Measurements from ENCODE around the gene FUS. TPM values are rescaled to one million over a fixed set of nuclear protein-coding genes. Genes with fewer than 3 reads are reported as not detected.

The FUS gene
- total RNA-seq, 1 donor from 2014 or later, result 874 TPM

- intact Hi-C loops (cut with micrococcal nuclease), result loop anchor here (10.0 kb wide), 2 partner anchors 229 to 271 kb away; partner anchors contain the start of genes ARMC5 and SETD1A
- Mint-ChIP-seq H3K27me3 (ENCODE audit: low read depth) (no peaks in the 10 kb centered on the region), H3K27ac (peak overlapping the region; percentile 31), H3K9me3 (no peaks in the 10 kb centered on the region), H3K4me1 (ENCODE audit: low read depth) (peaks cover 59% of the 10 kb centered on the region), H3K4me3 (ENCODE audit: low read depth) (peak overlapping the region; percentile 98), H3K36me3 (ENCODE audit: low read depth) (peaks cover 81% of the 10 kb centered on the region)
- no peak for DNase-seq (ENCODE audit: low spot score)
These were observed 3.8 kb downstream of the FUS start for GRCh38 chr16:31183432-31184428.

- no peaks in the 10 kb centered on the region for H3K9me3 Mint-ChIP-seq
- intact Hi-C loops (cut with micrococcal nuclease), result loop anchor here (10.0 kb wide), 2 partner anchors 230 to 270 kb away; partner anchors contain the start of genes ARMC5 and SETD1A
- no peak for DNase-seq (ENCODE audit: low spot score)
- peaks cover 64% of the 10 kb centered on the region for H3K4me1 Mint-ChIP-seq (ENCODE audit: low read depth)
- H3K4me3 Mint-ChIP-seq (ENCODE audit: low read depth), result peak overlapping the region; percentile 23
- no peaks in the 10 kb centered on the region for H3K27me3 Mint-ChIP-seq (ENCODE audit: low read depth)
- peaks cover 92% of the 10 kb centered on the region for H3K36me3 Mint-ChIP-seq (ENCODE audit: low read depth)
- H3K27ac Mint-ChIP-seq, result no peak overlapping the region
These were observed 4.9 kb downstream of the FUS start for GRCh38 chr16:31184888-31185287.

- H3K9me3 Mint-ChIP-seq, result no peaks in the 10 kb centered on the region
- peak overlapping the region; percentile 54 for H3K27ac Mint-ChIP-seq
- H3K4me3 Mint-ChIP-seq (ENCODE audit: low read depth), result peak overlapping the region; percentile 23
- H3K4me1 Mint-ChIP-seq (ENCODE audit: low read depth), result peaks cover 68% of the 10 kb centered on the region
- intact Hi-C loops (cut with micrococcal nuclease), result loop anchor here (10.0 kb wide), 2 partner anchors 231 to 269 kb away; partner anchors contain the start of genes ARMC5 and SETD1A
- H3K36me3 Mint-ChIP-seq (ENCODE audit: low read depth), result peaks cover 97% of the 10 kb centered on the region
- no peaks in the 10 kb centered on the region for H3K27me3 Mint-ChIP-seq (ENCODE audit: low read depth)
- DNase-seq (ENCODE audit: low spot score), result no peak
These were observed 5.4 kb downstream of the FUS start for GRCh38 chr16:31185339-31185738.

GRCh38 chr16:31186176-31186575, 6.2 kb downstream of the FUS start:
- peaks cover 73% of the 10 kb centered on the region for H3K4me1 Mint-ChIP-seq (ENCODE audit: low read depth)
- no peak for DNase-seq (ENCODE audit: low spot score)
- peaks cover 99% of the 10 kb centered on the region for H3K36me3 Mint-ChIP-seq (ENCODE audit: low read depth)
- H3K27ac Mint-ChIP-seq, result peak overlapping the region; percentile 54
- peak overlapping the region; percentile 49 for H3K4me3 Mint-ChIP-seq (ENCODE audit: low read depth)
- intact Hi-C loops (cut with micrococcal nuclease), result loop anchor here (10.0 kb wide), 2 partner anchors 231 to 269 kb away; partner anchors contain the start of genes ARMC5 and SETD1A
- H3K27me3 Mint-ChIP-seq (ENCODE audit: low read depth), result no peaks in the 10 kb centered on the region
- H3K9me3 Mint-ChIP-seq, result no peaks in the 10 kb centered on the region

- Mint-ChIP-seq H3K9me3 (no peaks in the 10 kb centered on the region), H3K36me3 (ENCODE audit: low read depth) (peaks cover 99% of the 10 kb centered on the region), H3K4me3 (ENCODE audit: low read depth) (no peak overlapping the region), H3K27ac (peak overlapping the region; percentile 20), H3K27me3 (ENCODE audit: low read depth) (no peaks in the 10 kb centered on the region), H3K4me1 (ENCODE audit: low read depth) (peaks cover 74% of the 10 kb centered on the region)
- intact Hi-C loops (cut with micrococcal nuclease), result loop anchor here (10.0 kb wide), 2 partner anchors 232 to 268 kb away; partner anchors contain the start of genes ARMC5 and SETD1A
- no peak for DNase-seq (ENCODE audit: low spot score)
These were observed 7.2 kb downstream of the FUS start for GRCh38 chr16:31186930-31187807.

GRCh38 chr16:31187808-31188189, 7.9 kb downstream of the FUS start:
- intact Hi-C loops (cut with micrococcal nuclease), result loop anchor here (10.0 kb wide), 2 partner anchors 233 to 267 kb away; partner anchors contain the start of genes ARMC5 and SETD1A
- no peak for DNase-seq (ENCODE audit: low spot score)
- no peaks in the 10 kb centered on the region for H3K27me3 Mint-ChIP-seq (ENCODE audit: low read depth)
- H3K36me3 Mint-ChIP-seq (ENCODE audit: low read depth), result peaks cover 98% of the 10 kb centered on the region
- H3K4me3 Mint-ChIP-seq (ENCODE audit: low read depth), result no peak overlapping the region
- no peaks in the 10 kb centered on the region for H3K9me3 Mint-ChIP-seq
- no peak overlapping the region for H3K27ac Mint-ChIP-seq
- peaks cover 68% of the 10 kb centered on the region for H3K4me1 Mint-ChIP-seq (ENCODE audit: low read depth)

- Mint-ChIP-seq H3K27ac (peak overlapping the region; percentile 60), H3K9me3 (no peaks in the 10 kb centered on the region), H3K4me1 (ENCODE audit: low read depth) (peaks cover 61% of the 10 kb centered on the region), H3K36me3 (ENCODE audit: low read depth) (peaks cover 98% of the 10 kb centered on the region), H3K27me3 (ENCODE audit: low read depth) (no peaks in the 10 kb centered on the region), H3K4me3 (ENCODE audit: low read depth) (no peak overlapping the region)
- intact Hi-C loops (cut with micrococcal nuclease), result loop anchor here (10.0 kb wide), 2 partner anchors 234 to 266 kb away; partner anchors contain the start of genes ARMC5 and SETD1A
- no peak for DNase-seq (ENCODE audit: low spot score)
These were observed 8.8 kb downstream of the FUS start for GRCh38 chr16:31188450-31189411.

- no peak overlapping the region for H3K4me3 Mint-ChIP-seq (ENCODE audit: low read depth)
These were observed 9.5 kb downstream of the FUS start for GRCh38 chr16:31189412-31189778.

GRCh38 chr16:31190061-31190460, 10.1 kb downstream of the FUS start:
- H3K4me1 Mint-ChIP-seq (ENCODE audit: low read depth), result peaks cover 52% of the 10 kb centered on the region
- no peak overlapping the region for H3K4me3 Mint-ChIP-seq (ENCODE audit: low read depth)
- peak overlapping the region; percentile 33 for H3K27ac Mint-ChIP-seq
- no peaks in the 10 kb centered on the region for H3K9me3 Mint-ChIP-seq
- H3K27me3 Mint-ChIP-seq (ENCODE audit: low read depth), result no peaks in the 10 kb centered on the region
- H3K36me3 Mint-ChIP-seq (ENCODE audit: low read depth), result peaks cover 98% of the 10 kb centered on the region
- intact Hi-C loops (cut with micrococcal nuclease), result no loop called here
- no peak for DNase-seq (ENCODE audit: low spot score)

More at GRCh38 chr16:31189412-31189778, 9.5 kb downstream of the FUS start:
- Mint-ChIP-seq H3K4me1 (ENCODE audit: low read depth) (peaks cover 57% of the 10 kb centered on the region), H3K9me3 (no peaks in the 10 kb centered on the region), H3K36me3 (ENCODE audit: low read depth) (peaks cover 99% of the 10 kb centered on the region), H3K27ac (peak overlapping the region; percentile 9), H3K27me3 (ENCODE audit: low read depth) (no peaks in the 10 kb centered on the region)
- DNase-seq (ENCODE audit: low spot score), result no peak
- intact Hi-C loops (cut with micrococcal nuclease), result loop anchor here (10.0 kb wide), 2 partner anchors 235 to 265 kb away; partner anchors contain the start of genes ARMC5 and SETD1A

GRCh38 chr16:31190818-31191444, 11.0 kb downstream of the FUS start:
- H3K9me3 Mint-ChIP-seq, result no peaks in the 10 kb centered on the region
- H3K27me3 Mint-ChIP-seq (ENCODE audit: low read depth), result no peaks in the 10 kb centered on the region
- H3K4me3 Mint-ChIP-seq (ENCODE audit: low read depth), result no peak overlapping the region
- intact Hi-C loops (cut with micrococcal nuclease), result no loop called here
- peaks cover 45% of the 10 kb centered on the region for H3K4me1 Mint-ChIP-seq (ENCODE audit: low read depth)
- H3K27ac Mint-ChIP-seq, result peak overlapping the region; percentile 61
- no peak for DNase-seq (ENCODE audit: low spot score)
- H3K36me3 Mint-ChIP-seq (ENCODE audit: low read depth), result peaks cover 96% of the 10 kb centered on the region

All from activated T-helper 2 cell treated with anti-CD3 and anti-CD28 coated beads, Interferon-gamma antibody, Interleukin-2, Interleukin-4, amounts not matched to agents 10 μg/mL and 5 μg/mL and 100 μg/mL, durations not matched to agents 14 hours and 24 hours and 36 hours (primary cell).